GM19324 (cell line): ENCODE data around the gene CRB1.

ENCODE experiments used
- ATAC-seq: cut with Tn5 transposase; IDR thresholded peaks from one replicate; pipeline ENCODE4 v1.9.1; 2021; ENCODE audit warnings: mild to moderate bottlenecking, moderate library complexity; ENCODE audit not compliant: unreplicated experiment, low FRiP score

CRB1 gene

GRCh38 chr1:197302775-197303174, 34.7 kb downstream of the CRB1 start:
- no peak for ATAC-seq

- no peak for ATAC-seq
These were observed 35.4 kb downstream of the CRB1 start for GRCh38 chr1:197303463-197303862.

GRCh38 chr1:197304638-197305200, 36.7 kb downstream of the CRB1 start:
- ATAC-seq = no peak

- no peak for ATAC-seq
These were observed 37.9 kb downstream of the CRB1 start for GRCh38 chr1:197305925-197306324.

GRCh38 chr1:197306381-197307062, 38.5 kb downstream of the CRB1 start:
- no peak for ATAC-seq

GRCh38 chr1:197307136-197307535, 39.1 kb downstream of the CRB1 start:
- no peak for ATAC-seq

- ATAC-seq = no peak
These were observed 39.5 kb downstream of the CRB1 start for GRCh38 chr1:197307551-197307950.

GRCh38 chr1:197311081-197311480, 43.0 kb downstream of the CRB1 start:
- ATAC-seq = no peak

GRCh38 chr1:197312163-197312562, 44.1 kb downstream of the CRB1 start:
- no peak for ATAC-seq

GRCh38 chr1:197313713-197314112, 45.7 kb downstream of the CRB1 start:
- ATAC-seq = no peak

- no peak for ATAC-seq
These were observed 46.6 kb downstream of the CRB1 start for GRCh38 chr1:197314682-197315081.

GRCh38 chr1:197319631-197320030, 51.6 kb downstream of the CRB1 start:
- ATAC-seq = no peak

- ATAC-seq = no peak
These were observed 53.0 kb downstream of the CRB1 start for GRCh38 chr1:197320991-197321531.

- ATAC-seq = no peak
These were observed 53.8 kb downstream of the CRB1 start for GRCh38 chr1:197321811-197322210.

GRCh38 chr1:197327776-197328364, 59.8 kb downstream of the CRB1 start:
- no peak for ATAC-seq

GRCh38 chr1:197330213-197330612, 62.2 kb downstream of the CRB1 start:
- no peak for ATAC-seq

GRCh38 chr1:197331565-197331964, 63.5 kb downstream of the CRB1 start:
- no peak for ATAC-seq

- no peak for ATAC-seq
These were observed 65.0 kb downstream of the CRB1 start for GRCh38 chr1:197333041-197333440.

GRCh38 chr1:197336571-197336970, 68.5 kb downstream of the CRB1 start:
- ATAC-seq = no peak

GRCh38 chr1:197339106-197340060, 71.3 kb downstream of the CRB1 start:
- no peak for ATAC-seq

GRCh38 chr1:197341626-197342025, 73.6 kb downstream of the CRB1 start:
- ATAC-seq = no peak
